Keratinocyte (primary cell): Measurements from ENCODE around the gene GPT2. TPM values are rescaled to one million over a fixed set of nuclear protein-coding genes. Genes with fewer than 3 reads are reported as not detected.

Experiments
- DNase-seq: peaks from one replicate; pipeline ENCODE4 v3.0.0-alpha.2; 2011; ENCODE audit warnings: low read depth, missing footprints, low spot score
- FAIRE-seq: peaks from 2 replicates; lab custom pipeline; 2011; peaks lifted over from hg19 to GRCh38; lab: Jason Lieb, UNC
- H2AFZ ChIP-seq: 2 replicates; pipeline ENCODE4 v1.6.0; 2012; ENCODE audit warnings: low read length, control low read depth, inconsistent platforms; ENCODE audit not compliant: control insufficient read depth
- H3K27ac ChIP-seq: 2 replicates; pipeline ENCODE4 v1.5.1; 2011; ENCODE audit warnings: low read length; ENCODE audit not compliant: control insufficient read depth, insufficient read depth
- H3K27me3 ChIP-seq: 3 replicates; pipeline ENCODE4 v1.6.0; 2011; ENCODE audit warnings: low read length; ENCODE audit not compliant: control insufficient read depth, insufficient read depth; ENCODE audit errors: extremely low read depth
- H3K36me3 ChIP-seq, 2 experiments: 2 replicates in 1 of 2; 3 replicates in 1 of 2; pipeline ENCODE4 v1.5.1; 2011; ENCODE audit warnings: low read length in 2 of 2, mild to moderate bottlenecking in 1 of 2; ENCODE audit not compliant: control insufficient read depth in 2 of 2, insufficient read depth in 2 of 2; ENCODE audit errors: extremely low read depth in 1 of 2
- H3K4me1 ChIP-seq: 3 replicates; pipeline ENCODE4 v1.5.1; 2011; ENCODE audit warnings: low read length; ENCODE audit not compliant: control insufficient read depth, insufficient read depth; ENCODE audit errors: extremely low read depth
- H3K4me2 ChIP-seq: 3 replicates; pipeline ENCODE4 v1.6.0; 2011; ENCODE audit warnings: low read depth, low read length; ENCODE audit not compliant: control insufficient read depth, insufficient read depth; ENCODE audit errors: extremely low read depth
- H3K4me3 ChIP-seq, 3 experiments: fragments of 200-600 bp in 1 of 3; sonication (generic) in 1 of 3; 2 replicates in 2 of 3; 3 replicates in 1 of 3; pipeline ENCODE4 v1.5.1; 2011 to 2016; ENCODE audit warnings: low read length in 3 of 3, mild to moderate bottlenecking in 3 of 3, control low read depth in 2 of 3, inconsistent platforms in 1 of 3, low read depth in 1 of 3, mixed read lengths in 1 of 3, mixed run types in 1 of 3, moderate library complexity in 1 of 3; ENCODE audit not compliant: control insufficient read depth in 2 of 3, insufficient read depth in 2 of 3; ENCODE audit errors: extremely low read depth in 1 of 3
- H3K79me2 ChIP-seq: 2 replicates; pipeline ENCODE4 v1.6.0; 2012; ENCODE audit warnings: low read length; ENCODE audit not compliant: control insufficient read depth, insufficient read depth
- H3K9ac ChIP-seq: 3 replicates; pipeline ENCODE4 v1.6.0; 2011; ENCODE audit warnings: low read length; ENCODE audit not compliant: control insufficient read depth, insufficient read depth; ENCODE audit errors: extremely low read depth
- H3K9me1 ChIP-seq: 3 replicates; pipeline ENCODE4 v1.6.0; 2011; ENCODE audit warnings: low read length; ENCODE audit not compliant: control insufficient read depth, insufficient read depth; ENCODE audit errors: extremely low read depth
- H3K9me3 ChIP-seq: 2 replicates; pipeline ENCODE4 v1.5.1; 2012; ENCODE audit warnings: low read depth, low read length; ENCODE audit not compliant: control insufficient read depth
- H4K20me1 ChIP-seq: 3 replicates; pipeline ENCODE4 v1.6.0; 2011; ENCODE audit warnings: low read length; ENCODE audit not compliant: control insufficient read depth, insufficient read depth; ENCODE audit errors: extremely low read depth
- EZH2 ChIP-seq: IDR thresholded peaks from one replicate; pipeline ENCODE4 v1.6.1; 2012; ENCODE audit warnings: inconsistent platforms, mild to moderate bottlenecking, low read length, moderate library complexity
- dilution Hi-C: fragments of 300-500 bp; cut with MboI; formaldehyde crosslinking; loops from one replicate; pipeline ENCODE4 v1.7.0; 2020; ENCODE audit warnings: low sequenced_read_pairs; ENCODE audit not compliant: extremely low pct_ligation_motif_present
- polyA plus RNA-seq, 5 experiments: library from polyadenylated mRNA; depleted of rRNA in 3 of 5; stranded (reverse) in 3 of 5; stranded (forward) in 1 of 5; unstranded in 1 of 5; fragments of >200 nt; gene quantifications; 1 replicate in 1 of 5; 2 replicates in 3 of 5; 3 replicates in 1 of 5; pipeline versions ENCODE4 v1.2.1 to v1.2.3, GENCODE V29; 2011 to 2012; ENCODE audit warnings: missing spikeins in 2 of 5, low read depth in 1 of 5, low replicate concordance in 1 of 5
- TF ChIP-seq, protein P1 (sequence below), 3 experiments: IDR thresholded peaks in 1 of 3; conservative IDR thresholded peaks in 1 of 3; optimal IDR thresholded peaks in 1 of 3; 2 replicates in 2 of 3; 3 replicates in 1 of 3; pipeline versions ENCODE3 to v1.5.1; 2011; ENCODE audit warnings: low read length in 3 of 3, mild to moderate bottlenecking in 3 of 3, moderate library complexity in 2 of 3, control low read depth in 1 of 3, inconsistent platforms in 1 of 3; ENCODE audit not compliant: insufficient read depth in 2 of 3; ENCODE audit errors: extremely low read depth in 1 of 3

GPT2 gene
- polyA plus RNA-seq, 1 donor (not counting 4 experiments of a cell fraction or from before 2014, with no cell fraction given) = 16.1 TPM

DNA sequence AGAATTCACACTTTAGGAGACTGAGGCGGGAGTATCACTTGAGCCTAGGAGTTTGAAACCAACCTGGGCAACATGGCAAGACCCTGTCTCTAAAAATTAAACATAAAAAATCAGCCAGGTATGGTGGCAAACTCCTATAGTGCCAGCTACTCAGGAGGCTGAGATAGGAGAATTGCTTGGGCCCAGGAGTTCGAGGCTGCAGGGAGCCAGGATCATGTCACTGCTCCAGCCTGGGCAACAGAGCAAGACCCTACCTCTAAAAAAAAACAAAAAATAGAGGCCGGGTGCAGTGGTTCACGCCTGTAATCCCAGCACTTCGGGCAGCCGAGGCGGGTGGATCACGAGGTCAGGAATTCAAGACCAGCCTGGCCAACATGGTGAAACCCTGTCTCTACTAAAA is 8.9 kb upstream of the GPT2 start:
- H3K27me3 ChIP-seq = no peaks in the 10 kb centered on the region
- H2AFZ ChIP-seq = no peak overlapping the region
- H3K4me1 ChIP-seq = peaks cover 2% of the 10 kb centered on the region
- dilution Hi-C loops = no loop called here
- no peaks in the 10 kb centered on the region for H4K20me1 ChIP-seq
- no peak overlapping the region for H3K4me2 ChIP-seq
- no peaks in the 10 kb centered on the region for H3K79me2 ChIP-seq
- TF ChIP-seq EZH2 = no peak
- TF ChIP-seq, protein P1, sequence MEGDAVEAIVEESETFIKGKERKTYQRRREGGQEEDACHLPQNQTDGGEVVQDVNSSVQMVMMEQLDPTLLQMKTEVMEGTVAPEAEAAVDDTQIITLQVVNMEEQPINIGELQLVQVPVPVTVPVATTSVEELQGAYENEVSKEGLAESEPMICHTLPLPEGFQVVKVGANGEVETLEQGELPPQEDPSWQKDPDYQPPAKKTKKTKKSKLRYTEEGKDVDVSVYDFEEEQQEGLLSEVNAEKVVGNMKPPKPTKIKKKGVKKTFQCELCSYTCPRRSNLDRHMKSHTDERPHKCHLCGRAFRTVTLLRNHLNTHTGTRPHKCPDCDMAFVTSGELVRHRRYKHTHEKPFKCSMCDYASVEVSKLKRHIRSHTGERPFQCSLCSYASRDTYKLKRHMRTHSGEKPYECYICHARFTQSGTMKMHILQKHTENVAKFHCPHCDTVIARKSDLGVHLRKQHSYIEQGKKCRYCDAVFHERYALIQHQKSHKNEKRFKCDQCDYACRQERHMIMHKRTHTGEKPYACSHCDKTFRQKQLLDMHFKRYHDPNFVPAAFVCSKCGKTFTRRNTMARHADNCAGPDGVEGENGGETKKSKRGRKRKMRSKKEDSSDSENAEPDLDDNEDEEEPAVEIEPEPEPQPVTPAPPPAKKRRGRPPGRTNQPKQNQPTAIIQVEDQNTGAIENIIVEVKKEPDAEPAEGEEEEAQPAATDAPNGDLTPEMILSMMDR (optimal IDR thresholded peaks at IDR 0.05 in 1 of 3, IDR thresholded peaks at IDR 0.05 in 1 of 3, conservative IDR thresholded peaks at IDR 0.05 in 1 of 3; ENCODE audit: extremely low read depth in 1 of 3, insufficient read depth in 2 of 3, low read length in 3 of 3) = no peak
- no peak for DNase-seq
- no peaks in the 10 kb centered on the region for H3K36me3 ChIP-seq
- FAIRE-seq = no peak
- no peak overlapping the region for H3K9ac ChIP-seq
- H3K9me1 ChIP-seq = no peaks in the 10 kb centered on the region
- H3K9me3 ChIP-seq = no peaks in the 10 kb centered on the region
- H3K27ac ChIP-seq = no peak overlapping the region
- H3K4me3 ChIP-seq = no peak overlapping the region

DNA sequence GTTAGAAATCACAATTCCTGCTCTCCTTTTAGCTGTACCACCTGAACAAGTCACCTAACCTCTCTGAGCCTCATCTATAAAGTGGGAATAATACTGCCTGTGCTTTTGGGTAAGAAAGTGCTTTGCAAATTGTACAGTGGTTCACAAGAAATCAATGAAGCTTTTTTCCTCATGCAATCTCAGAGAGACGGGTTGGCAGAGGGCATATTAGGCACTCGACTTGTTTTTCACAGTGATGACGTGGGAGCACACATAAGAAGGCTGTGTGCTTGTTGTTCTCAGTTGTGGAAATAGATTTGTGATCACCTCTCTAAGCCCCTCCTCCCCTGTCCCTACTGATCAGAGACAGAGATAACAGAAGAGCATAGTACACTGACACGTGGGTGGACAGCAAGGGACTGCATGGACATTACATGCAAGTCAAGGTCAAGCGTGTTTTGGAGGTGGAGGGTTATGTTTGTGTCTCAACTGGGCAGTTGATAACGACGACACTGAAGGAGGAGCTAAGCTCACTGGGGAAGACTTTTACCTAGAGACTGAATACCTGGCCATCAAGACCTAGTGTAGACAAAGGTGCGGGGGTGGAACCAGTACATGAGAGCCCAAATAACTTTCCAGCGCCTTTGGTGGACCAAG is 1.7 kb upstream of the GPT2 start:
- no peak overlapping the region for H3K27ac ChIP-seq
- DNase-seq (no peak), FAIRE-seq (no peak)
- no peak overlapping the region for H3K9ac ChIP-seq
- peaks cover 0 to 1% of the 10 kb centered on the region in 2 experiments for H3K36me3 ChIP-seq
- TF ChIP-seq, protein P1 (optimal IDR thresholded peaks at IDR 0.05 in 1 of 3, IDR thresholded peaks at IDR 0.05 in 1 of 3, conservative IDR thresholded peaks at IDR 0.05 in 1 of 3; ENCODE audit: extremely low read depth in 1 of 3, insufficient read depth in 2 of 3, low read length in 3 of 3) = no peak
- no peak for TF ChIP-seq EZH2
- peaks cover under 1% of the 10 kb centered on the region for H3K9me1 ChIP-seq
- no peak overlapping the region for H2AFZ ChIP-seq
- dilution Hi-C loops = no loop called here
- H3K4me2 ChIP-seq = no peak overlapping the region
- H3K4me1 ChIP-seq = peaks cover 28% of the 10 kb centered on the region
- no peaks in the 10 kb centered on the region for H3K27me3 ChIP-seq
- H3K4me3 ChIP-seq = no peak overlapping the region
- H4K20me1 ChIP-seq = peaks cover 3% of the 10 kb centered on the region
- H3K79me2 ChIP-seq = peaks cover 3% of the 10 kb centered on the region
- no peaks in the 10 kb centered on the region for H3K9me3 ChIP-seq
